HepG2 (cell line): Measurements from ENCODE around the gene UBE2C. TPM values are rescaled to one million over a fixed set of nuclear protein-coding genes. Genes with fewer than 3 reads are reported as not detected.

Experiments
- AKNA ChIP-seq: sonication (generic); formaldehyde crosslinking; IDR thresholded peaks from 2 replicates; pipeline ENCODE4 v1.4.0; 2020; ENCODE audit warnings: missing genetic modification reagents, borderline replicate concordance
- ATF1 ChIP-seq: IDR thresholded peaks from 2 replicates; pipeline ENCODE4 v1.6.1; 2016; ENCODE audit warnings: mild to moderate bottlenecking, control low read depth
- DMAP1 ChIP-seq: IDR thresholded peaks from 2 replicates; pipeline ENCODE4 v1.6.1; 2016
- EHMT2 ChIP-seq: fragments of 200-600 bp; sonication (generic); IDR thresholded peaks from 2 replicates; pipeline ENCODE4 v1.7.0; 2017; ENCODE audit warnings: antibody characterized with exemption, low read depth, low read length, borderline replicate concordance
- HDAC1 ChIP-seq: sonication (generic); formaldehyde crosslinking; IDR thresholded peaks from 2 replicates; pipeline ENCODE4 v1.5.1; 2020; ENCODE audit warnings: mild to moderate bottlenecking, missing genetic modification reagents
- HDAC2 ChIP-seq: sonication (generic); formaldehyde crosslinking; IDR thresholded peaks from 2 replicates; pipeline ENCODE4 v1.4.0; 2020; ENCODE audit warnings: missing genetic modification reagents
- KDM1A ChIP-seq: IDR thresholded peaks from 2 replicates; pipeline ENCODE4 v1.6.1; 2016; ENCODE audit warnings: missing compliant biosample characterization
- PRDM10 ChIP-seq: sonication (generic); formaldehyde crosslinking; IDR thresholded peaks from 2 replicates; pipeline ENCODE4 v1.4.0; 2020; ENCODE audit warnings: low read depth, missing genetic modification reagents
- THAP8 ChIP-seq: sonication (generic); formaldehyde crosslinking; IDR thresholded peaks from 2 replicates; pipeline ENCODE4 v1.5.1; 2020; ENCODE audit warnings: missing genetic modification reagents, mild to moderate bottlenecking, borderline replicate concordance
- TIGD3 ChIP-seq: sonication (generic); formaldehyde crosslinking; IDR thresholded peaks from 2 replicates; pipeline ENCODE4 v1.5.1; 2020; ENCODE audit warnings: mild to moderate bottlenecking, missing genetic modification reagents, borderline replicate concordance
- WIZ ChIP-seq: sonication (generic); formaldehyde crosslinking; IDR thresholded peaks from 2 replicates; pipeline ENCODE4 v1.5.1; 2020; ENCODE audit warnings: mild to moderate bottlenecking, missing genetic modification reagents
- XRCC5 ChIP-seq: fragments of 200-400 bp; formaldehyde crosslinking; optimal IDR thresholded peaks from 2 replicates; pipeline ENCODE3; 2017; ENCODE audit warnings: mild to moderate bottlenecking, low read length
- ZBTB3 ChIP-seq: sonication (generic); formaldehyde crosslinking; IDR thresholded peaks from 2 replicates; pipeline ENCODE4 v1.4.0; 2020; ENCODE audit warnings: low read depth, mild to moderate bottlenecking, moderate library complexity, missing genetic modification reagents, borderline replicate concordance
- ZIK1 ChIP-seq: sonication (generic); formaldehyde crosslinking; IDR thresholded peaks from 2 replicates; pipeline ENCODE4 v1.5.0; 2020; ENCODE audit warnings: mild to moderate bottlenecking, low read depth, missing genetic modification reagents, borderline replicate concordance
- ZNF260 ChIP-seq: sonication (generic); formaldehyde crosslinking; IDR thresholded peaks from 2 replicates; pipeline ENCODE4 v1.4.0; 2020; ENCODE audit warnings: missing genetic modification reagents, low read depth, mild to moderate bottlenecking, borderline replicate concordance
- ZNF292 ChIP-seq: sonication (generic); formaldehyde crosslinking; IDR thresholded peaks from 2 replicates; pipeline ENCODE4 v1.8.1; 2022; ENCODE audit warnings: mild to moderate bottlenecking, low read depth, missing genetic modification reagents, borderline replicate concordance
- ZNF580 ChIP-seq: IDR thresholded peaks from 2 replicates; pipeline ENCODE4 v1.6.1; 2016; ENCODE audit warnings: low read depth, borderline replicate concordance
- polyA plus RNA-seq, 8 experiments: library from polyadenylated mRNA; depleted of rRNA in 3 of 8; stranded (reverse) in 7 of 8; unstranded in 1 of 8; fragments of >200 nt; fragmentation: Illumina TruSeq in 4 of 8; extraction: Trizol in 4 of 8; gene quantifications; 2 replicates each; pipeline versions ENCODE4 v1.2.1 to v1.2.3, GENCODE V29; 2011 to 2016; ENCODE audit warnings: low read depth in 4 of 8, missing spikeins in 1 of 8, mixed read lengths in 1 of 8; ENCODE audit not compliant: insufficient read depth in 1 of 8
- total RNA-seq, 5 experiments: library from RNA; depleted of rRNA; stranded (reverse); fragments of >200 nt; fragmentation: Illumina TruSeq; extraction: Trizol; gene quantifications; 2 replicates each; pipeline ENCODE4 v1.2.3, GENCODE V29; 2016; ENCODE audit warnings: low read depth in 1 of 5

The UBE2C gene
- total and polyA plus RNA-seq, 2 of the 13 experiments (the other 11 are each of a cell fraction or from before 2014, with no cell fraction given), result 100 to 123 TPM

- TF ChIP-seq KDM1A, result no peak
- TF ChIP-seq ZNF292 (CRISPR knock-in tag), result no peak; the same call in 1 of the 2 replicates
- TF ChIP-seq ATF1, result peak; percentile 90
- no peak for TF ChIP-seq ZBTB3 (CRISPR knock-in tag)
- TF ChIP-seq ZIK1 (CRISPR knock-in tag), result 0 out of 2 replicates have a peak, but pooled peaks have one; percentile 38
- TF ChIP-seq PRDM10, result peak; percentile 9; the same call in 1 of the 2 replicates
- TF ChIP-seq DMAP1, result peak; percentile 90
- no peak for TF ChIP-seq EHMT2
- no peak for TF ChIP-seq ZNF260 (CRISPR knock-in tag)
- peak; percentile 71; the same call in 1 of the 2 replicates for TF ChIP-seq ZNF580 (CRISPR knock-in tag)
- TF ChIP-seq HDAC1, result peak; percentile 83; the same call in 1 of the 2 replicates
- no peak; the same call in none of the 2 replicates for TF ChIP-seq HDAC2
- TF ChIP-seq AKNA (CRISPR knock-in tag), result 0 out of 2 replicates have a peak, but pooled peaks have one; percentile 76
- TF ChIP-seq THAP8, result no peak; the same call in 1 of the 2 replicates
- TF ChIP-seq WIZ, result 0 out of 2 replicates have a peak, but pooled peaks have one; percentile 89
- TF ChIP-seq TIGD3, result 0 out of 2 replicates have a peak, but pooled peaks have one; percentile 13
- peak; percentile 91 for TF ChIP-seq XRCC5
Observed at GRCh38 chr20:45857114-45857881, 44.9 kb downstream of the UBE2C start, which contains the start of the genes ACOT8 and ZSWIM3 (continued).
